Muscle of leg (tissue), 11 donors: Measurements from ENCODE around the gene MDK. TPM values are rescaled to one million over a fixed set of nuclear protein-coding genes. Genes with fewer than 3 reads are reported as not detected.

Experiments
- DNase-seq: peaks from one replicate; pipeline ENCODE4 v3.0.0; 2013
- H3K27ac ChIP-seq: one replicate; pipeline ENCODE4 v1.5.1; 2013; ENCODE audit warnings: mild to moderate bottlenecking, low read length, control low read depth
- H3K27me3 ChIP-seq: one replicate; pipeline ENCODE4 v1.6.1; 2013; ENCODE audit warnings: low read length; ENCODE audit not compliant: control insufficient read depth, insufficient read depth
- H3K36me3 ChIP-seq: one replicate; pipeline ENCODE4 v1.6.1; 2013; ENCODE audit warnings: low read length; ENCODE audit not compliant: control insufficient read depth, insufficient read depth
- H3K4me1 ChIP-seq: one replicate; pipeline ENCODE4 v1.6.1; 2013; ENCODE audit warnings: low read length; ENCODE audit not compliant: control insufficient read depth, insufficient read depth
- H3K4me3 ChIP-seq: one replicate; pipeline ENCODE4 v1.5.1; 2013; ENCODE audit warnings: low read length, control low read depth
- H3K9me3 ChIP-seq: replicated peaks from 2 replicates; pipeline ENCODE4 v1.6.1; 2013; ENCODE audit warnings: low read depth, low read length; ENCODE audit not compliant: control insufficient read depth
- WGBS: methylation state at CpG from one replicate; pipeline ENCODE4 v1.1.5; 2013; ENCODE audit warnings: missing lambda C conversion rate; ENCODE audit not compliant: insufficient coverage; 5-methylcytosine and 5-hydroxymethylcytosine counted together
- polyA plus RNA-seq, 8 donors: library from polyadenylated mRNA; unstranded; fragments of 120-200 nt; gene quantifications; one replicate each; pipeline versions ENCODE4 v1.2.1 to v1.2.3, GENCODE V29; 2013; ENCODE audit warnings: inconsistent platforms in 1 of 8, low replicate concordance in 1 of 8; ENCODE audit not compliant: insufficient read length in 8 of 8, insufficient read depth in 1 of 8
- total RNA-seq: library from RNA; stranded (reverse); fragments of 120-200 nt; gene quantifications from one replicate; pipeline ENCODE4 v1.2.4, GENCODE V29; 2013

The MDK gene
- total and polyA plus RNA-seq, 9 donors: 132 to 317 (median 237) TPM

GRCh38 chr11:46380340-46381047, 975 bp upstream of the MDK start:
- peak overlapping the region; percentile 62 for H3K4me3 ChIP-seq
- peak overlapping the region; percentile 87 for H3K27ac ChIP-seq
- H3K4me1 ChIP-seq: peaks cover 26% of the 10 kb centered on the region
- DNase-seq: peak; percentile 75
- H3K9me3 ChIP-seq: no peaks in the 10 kb centered on the region
- peaks cover 45% of the 10 kb centered on the region for H3K36me3 ChIP-seq
- WGBS: under 1% methylated on average over 32 of the region's 45 CpGs
- peaks cover 15% of the 10 kb centered on the region for H3K27me3 ChIP-seq

- Histone ChIP-seq H3K36me3 (peaks cover 30% of the 10 kb centered on the region), H3K4me1 (peaks cover 26% of the 10 kb centered on the region), H3K27ac (peak overlapping the region; percentile 57), H3K9me3 (no peaks in the 10 kb centered on the region), H3K4me3 (peak overlapping the region; percentile 64), H3K27me3 (peaks cover 26% of the 10 kb centered on the region)
- 2% methylated on average over 48 of the region's 66 CpGs for WGBS
- DNase-seq: peak; percentile 74
Observed at GRCh38 chr11:46381819-46382645, 563 bp downstream of the MDK start.

DNA sequence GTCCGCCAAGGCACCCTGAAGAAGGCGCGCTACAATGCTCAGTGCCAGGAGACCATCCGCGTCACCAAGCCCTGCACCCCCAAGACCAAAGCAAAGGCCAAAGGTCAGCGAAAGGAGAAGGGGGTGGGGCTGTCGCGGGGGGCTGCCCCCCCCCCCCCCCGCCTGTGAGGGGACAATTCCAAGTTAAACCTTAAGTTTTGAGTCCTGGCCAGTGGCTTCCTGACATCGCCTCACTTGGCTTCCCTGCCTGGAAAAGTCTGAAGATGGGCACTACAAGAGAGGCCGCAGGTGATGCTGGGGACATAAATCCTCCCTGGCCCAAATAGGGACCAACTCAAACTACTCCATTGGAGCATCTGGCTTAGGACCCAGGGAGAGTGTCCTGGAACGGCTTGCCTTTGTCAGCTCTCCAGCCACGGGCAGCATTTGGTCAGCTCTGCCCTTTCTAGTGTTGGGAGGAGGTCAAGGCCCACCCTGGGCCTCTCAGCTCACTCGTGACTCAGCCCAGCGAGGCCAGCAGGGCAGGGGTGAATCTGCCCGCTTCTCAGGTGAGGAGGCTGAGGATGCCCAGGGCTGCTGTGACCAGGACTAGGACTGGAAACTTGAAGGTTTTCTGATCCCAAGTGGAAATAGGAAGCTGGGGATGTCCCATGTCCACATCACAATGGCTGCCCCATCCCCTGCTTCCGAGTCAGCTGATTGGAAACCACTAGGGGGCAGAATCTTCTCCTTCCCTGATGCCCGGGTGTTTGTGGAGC, 1.4 kb downstream of the MDK start:
- Histone ChIP-seq H3K27ac (no peak overlapping the region), H3K27me3 (peaks cover 34% of the 10 kb centered on the region), H3K36me3 (peaks cover 22% of the 10 kb centered on the region), H3K9me3 (no peaks in the 10 kb centered on the region), H3K4me3 (peak overlapping the region; percentile 64), H3K4me1 (peaks cover 29% of the 10 kb centered on the region)
- 51% methylated on average over 6 of the region's 18 CpGs for WGBS
- no peak for DNase-seq

GRCh38 chr11:46383404-46383758, 1.9 kb downstream of the MDK start:
- no peak for DNase-seq
- peaks cover 17% of the 10 kb centered on the region for H3K36me3 ChIP-seq
- H3K27ac ChIP-seq: no peak overlapping the region
- H3K27me3 ChIP-seq: peaks cover 40% of the 10 kb centered on the region
- peaks cover 32% of the 10 kb centered on the region for H3K4me1 ChIP-seq
- WGBS: no CpG with 5 or more reads among the region's 7 CpGs
- no peak overlapping the region for H3K4me3 ChIP-seq
- no peaks in the 10 kb centered on the region for H3K9me3 ChIP-seq

DNA sequence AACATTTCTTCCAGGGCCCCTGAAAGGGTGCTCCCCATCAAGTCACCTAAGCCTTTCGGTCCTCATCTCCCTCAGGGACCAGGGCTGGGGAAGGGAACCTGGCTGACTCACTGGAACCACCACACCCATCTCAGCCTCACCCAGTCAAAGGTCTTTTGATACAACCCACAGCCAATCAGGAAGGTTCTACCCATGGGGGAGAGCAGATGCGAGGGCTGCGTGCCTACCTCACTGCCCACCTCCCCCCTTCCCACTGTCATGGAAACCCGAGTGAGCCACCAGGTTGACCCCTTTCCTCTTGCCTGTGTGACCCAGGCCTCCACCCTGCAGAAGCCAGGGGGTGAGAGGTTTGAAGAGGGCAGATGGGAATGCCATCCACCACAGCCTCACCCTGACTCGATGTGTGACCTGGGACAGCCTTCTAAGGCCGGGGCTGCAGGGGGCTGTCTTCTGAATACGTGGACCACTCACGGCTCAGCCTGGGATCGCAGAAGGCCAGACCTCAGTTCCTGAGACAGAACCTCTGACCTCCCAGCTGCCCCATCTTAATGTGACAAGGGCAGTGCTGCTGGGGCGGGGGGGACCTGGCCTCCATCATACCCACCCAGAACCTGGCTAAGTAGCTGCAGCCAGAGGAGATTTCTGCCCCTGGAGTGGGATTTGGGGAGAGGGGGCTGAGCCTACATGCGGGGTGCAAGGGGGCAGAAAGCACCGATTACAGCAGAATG, 2.7 kb downstream of the MDK start:
- H3K9me3 ChIP-seq: no peaks in the 10 kb centered on the region
- H3K4me3 ChIP-seq: no peak overlapping the region
- H3K4me1 ChIP-seq: peaks cover 35% of the 10 kb centered on the region
- peaks cover 13% of the 10 kb centered on the region for H3K36me3 ChIP-seq
- H3K27me3 ChIP-seq: peaks cover 47% of the 10 kb centered on the region
- DNase-seq: no peak
- 59% methylated on average over 6 of the region's 12 CpGs for WGBS
- H3K27ac ChIP-seq: no peak overlapping the region

- Histone ChIP-seq H3K27me3 (peaks cover 60% of the 10 kb centered on the region), H3K36me3 (peaks cover 13% of the 10 kb centered on the region), H3K27ac (no peak overlapping the region), H3K9me3 (no peaks in the 10 kb centered on the region), H3K4me3 (no peak overlapping the region), H3K4me1 (peaks cover 41% of the 10 kb centered on the region)
- WGBS: 94% methylated on average over 47 of the region's 47 CpGs
- DNase-seq: no peak
Observed at GRCh38 chr11:46385169-46386004, 3.9 kb downstream of the MDK start.

DNA sequence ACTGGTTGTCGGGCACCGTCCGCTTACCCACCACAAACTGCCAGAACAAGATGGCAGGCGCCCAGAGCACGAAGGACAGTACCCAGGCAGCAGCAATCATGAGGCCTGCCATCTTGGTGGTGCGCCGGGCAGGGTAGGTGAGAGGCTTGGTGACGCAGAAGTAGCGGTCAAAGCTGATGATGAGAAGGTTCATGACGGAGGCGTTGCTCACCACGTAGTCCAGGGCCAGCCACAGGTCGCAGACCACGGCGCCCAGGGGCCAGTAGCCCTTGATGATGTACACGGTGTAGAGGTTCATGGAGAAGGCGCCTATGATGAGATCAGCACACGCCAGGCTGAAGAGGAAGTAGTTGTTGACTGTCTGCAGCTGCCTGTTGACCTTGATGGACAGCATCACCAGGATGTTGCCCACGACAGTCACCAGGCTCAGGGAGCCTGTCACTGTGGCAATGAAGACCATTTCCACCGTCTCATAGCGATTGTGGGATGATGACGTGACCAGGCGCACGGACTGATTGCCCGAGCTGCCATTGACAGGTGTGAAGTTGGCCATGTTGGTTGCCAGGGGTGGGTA, 4.6 kb downstream of the MDK start:
- H3K9me3 ChIP-seq: no peaks in the 10 kb centered on the region
- peaks cover 13% of the 10 kb centered on the region for H3K36me3 ChIP-seq
- WGBS: 95% methylated on average over 25 of the region's 25 CpGs
- peaks cover 67% of the 10 kb centered on the region for H3K27me3 ChIP-seq
- peaks cover 39% of the 10 kb centered on the region for H3K4me1 ChIP-seq
- no peak overlapping the region for H3K4me3 ChIP-seq
- no peak overlapping the region for H3K27ac ChIP-seq
- DNase-seq: no peak

DNA sequence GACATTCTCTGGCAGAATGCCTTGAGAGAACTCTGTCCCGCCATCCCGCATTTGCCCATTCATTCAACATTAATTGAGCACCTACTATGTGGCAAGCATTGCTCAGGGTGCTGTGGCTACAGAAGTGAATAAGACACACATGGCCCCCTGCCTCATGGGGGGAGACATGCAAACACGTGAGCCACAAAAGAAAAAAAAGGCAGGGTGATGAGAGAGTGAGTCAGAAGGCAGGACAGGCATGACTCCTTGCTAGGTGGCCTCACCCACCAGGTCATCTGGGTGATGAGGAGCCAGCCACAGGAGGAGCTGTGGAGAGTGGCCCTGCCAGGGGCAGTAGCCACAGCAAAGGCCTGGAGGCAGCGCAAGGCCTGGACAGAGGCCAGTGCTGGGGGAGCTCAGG, 5.2 kb downstream of the MDK start:
- H3K27me3 ChIP-seq: peaks cover 70% of the 10 kb centered on the region
- WGBS: 85% methylated on average over 4 of the region's 4 CpGs
- peaks cover 39% of the 10 kb centered on the region for H3K4me1 ChIP-seq
- H3K36me3 ChIP-seq: peaks cover 13% of the 10 kb centered on the region
- H3K9me3 ChIP-seq: no peaks in the 10 kb centered on the region
- no peak overlapping the region for H3K27ac ChIP-seq
- DNase-seq: no peak
- H3K4me3 ChIP-seq: no peak overlapping the region

- Histone ChIP-seq H3K27me3 (peaks cover 66% of the 10 kb centered on the region), H3K4me3 (no peak overlapping the region), H3K27ac (no peak overlapping the region), H3K9me3 (no peaks in the 10 kb centered on the region), H3K36me3 (peaks cover 13% of the 10 kb centered on the region), H3K4me1 (peaks cover 32% of the 10 kb centered on the region)
- 78% methylated on average over 3 of the region's 5 CpGs for WGBS
- no peak for DNase-seq
Observed at GRCh38 chr11:46387456-46387855, 6.0 kb downstream of the MDK start.
